Body of pancreas (tissue), 4 donors: Measurements from ENCODE around the gene SPATA33.

ENCODE experiments used
- CTCF ChIP-seq, 7 experiments: fragments of 450-650 bp in 4 of 7; fragments of 200-600 bp in 3 of 7; sonication (generic) in 3 of 7; IDR thresholded peaks; one replicate each; pipeline ENCODE4 v1.5.1; 2016 to 2019; ENCODE audit warnings: antibody characterized with exemption in 7 of 7
- POLR2A ChIP-seq, 3 donors: fragments of 450-650 bp; IDR thresholded peaks; one replicate each; pipeline ENCODE4 v1.6.1; 2016; ENCODE audit warnings: antibody characterized with exemption in 3 of 3, mild to moderate bottlenecking in 2 of 3

- TF ChIP-seq CTCF (IDR thresholded peaks at IDR 0.05) (no peak), POLR2A (IDR thresholded peaks at IDR 0.05) (no peak)
These were observed 49.5 kb upstream of the SPATA33 start for GRCh38 chr16:89607937-89608740.
